ENCODE measurements around the gene ANO2. TPM values are rescaled to one million over a fixed set of nuclear protein-coding genes. Genes with fewer than 3 reads are reported as not detected.

Gene ANO2
- total and polyA plus RNA-seq, 4 donors: 0.03 to 0.25 (median 0.15) TPM

- TF ChIP-seq RAD21 (IDR thresholded peaks at IDR 0.05) (no peak), EGR1 (IDR thresholded peaks at IDR 0.05; ENCODE audit: low read depth in 2 of 2) (no peak), CTCF (IDR thresholded peaks at IDR 0.05; ENCODE audit: low read depth, low read length, missing input control) (no peak)
Measured at GRCh38 chr12:5758347-5758746, 186.7 kb downstream of the ANO2 start (continued).

GRCh38 chr12:5756338-5756842 lies 188.7 kb downstream of the ANO2 start:
- Histone ChIP-seq H3K4me3 (ENCODE audit: low read depth in 1 of 3, low read length in 3 of 3) (no peak overlapping the region), H3K9ac (ENCODE audit: low read depth in 1 of 2, low read length in 2 of 2) (no peak overlapping the region), H3K9me3 (ENCODE audit: control insufficient read depth in 4 of 4, low read length in 3 of 4) (peaks cover 0 to 6% (median under 1%) of the 10 kb centered on the region in 4 donors), H3K27me3 (ENCODE audit: control insufficient read depth in 4 of 4, insufficient read depth in 4 of 4, low read length in 3 of 4) (peaks cover 0 to 9% (median 4%) of the 10 kb centered on the region in 4 donors), H3K27ac (ENCODE audit: low read depth in 1 of 2, low read length in 2 of 2) (no peak overlapping the region), H3K36me3 (ENCODE audit: control insufficient read depth in 4 of 4, insufficient read depth in 3 of 4, low read depth in 1 of 4, low read length in 3 of 4) (no peaks in the 10 kb centered on the region), H3K4me1 (ENCODE audit: control insufficient read depth in 4 of 4, insufficient read depth in 4 of 4, low read length in 3 of 4) (no peaks in the 10 kb centered on the region)
- WGBS: 87% methylated on average over 5 of the region's 5 CpGs
- DNase-seq (ENCODE audit: low spot score): no peak
- TF ChIP-seq TAF1 (conservative IDR thresholded peaks at IDR 0.05): no peak
- TF ChIP-seq YY1 (IDR thresholded peaks at IDR 0.05): no peak
- no peak for TF ChIP-seq EGR1 (IDR thresholded peaks at IDR 0.05; ENCODE audit: low read depth in 2 of 2)
- TF ChIP-seq GABPA (IDR thresholded peaks at IDR 0.05 in 1 of 2, conservative IDR thresholded peaks at IDR 0.05 in 1 of 2): no peak
- TF ChIP-seq CTCF (IDR thresholded peaks at IDR 0.05; ENCODE audit: low read depth, low read length, missing input control): no peak
- no peak for TF ChIP-seq FOXA2 (IDR thresholded peaks at IDR 0.05)
- TF ChIP-seq REST (IDR thresholded peaks at IDR 0.05): no peak

- Histone ChIP-seq H3K9me3 (ENCODE audit: control insufficient read depth in 4 of 4, low read length in 3 of 4) (no peaks in the 10 kb centered on the region), H3K27ac (ENCODE audit: low read depth in 1 of 2, low read length in 2 of 2) (no peak overlapping the region), H3K4me3 (ENCODE audit: low read depth in 1 of 3, low read length in 3 of 3) (no peak overlapping the region), H3K4me1 (ENCODE audit: control insufficient read depth in 4 of 4, insufficient read depth in 4 of 4, low read length in 3 of 4) (no peaks in the 10 kb centered on the region), H3K27me3 (ENCODE audit: control insufficient read depth in 4 of 4, insufficient read depth in 4 of 4, low read length in 3 of 4) (peaks cover 0 to 3% (median 0%) of the 10 kb centered on the region in 4 donors), H3K36me3 (ENCODE audit: control insufficient read depth in 4 of 4, insufficient read depth in 3 of 4, low read depth in 1 of 4, low read length in 3 of 4) (no peaks in the 10 kb centered on the region), H3K9ac (ENCODE audit: low read depth in 1 of 2, low read length in 2 of 2) (no peak overlapping the region)
- no peak for TF ChIP-seq REST (IDR thresholded peaks at IDR 0.05)
- TF ChIP-seq CTCF (IDR thresholded peaks at IDR 0.05; ENCODE audit: low read depth, low read length, missing input control): no peak
- no peak for TF ChIP-seq SP1 (IDR thresholded peaks at IDR 0.05)
- no peak for TF ChIP-seq GABPA (IDR thresholded peaks at IDR 0.05 in 1 of 2, conservative IDR thresholded peaks at IDR 0.05 in 1 of 2)
- WGBS: 86% methylated on average over 12 of the region's 12 CpGs
- DNase-seq (ENCODE audit: low spot score): no peak
Measured at GRCh38 chr12:5748027-5748426, 197.0 kb downstream of the ANO2 start.

Measured in liver (tissue), 9 donors.